ENCODE data around the gene TKTL1. TPM values are rescaled to one million over a fixed set of nuclear protein-coding genes. Genes with fewer than 3 reads are reported as not detected.

The TKTL1 gene
- total and polyA plus RNA-seq, 2 experiments from 2014 or later, result not detected

GRCh38 chrX:154332561-154332960 lies 37.0 kb downstream of the TKTL1 start (continued):
- TF ChIP-seq ZNF462 (CRISPR knock-in tag; IDR thresholded peaks at IDR 0.05), result no peak

- no peak overlapping the region for H3K4me3 ChIP-seq
- peaks cover 5% of the 10 kb centered on the region; the same call in 2 of the 3 replicates for H3K4me1 Mint-ChIP-seq
- H3K27ac Mint-ChIP-seq, result no peak overlapping the region
- H3K4me3 Mint-ChIP-seq, result no peak overlapping the region
- no peaks in the 10 kb centered on the region for H4K20me1 ChIP-seq (replicated peaks; ENCODE audit: insufficient read depth)
- no peaks in the 10 kb centered on the region for H3K79me2 ChIP-seq (replicated peaks; ENCODE audit: insufficient read depth)
- no peak for DNase-seq (ENCODE audit: low spot score)
- no peaks in the 10 kb centered on the region for H3K36me3 Mint-ChIP-seq (ENCODE audit: low read depth)
- no peak for ATAC-seq
- no peak for TF ChIP-seq ZNF462 (CRISPR knock-in tag; IDR thresholded peaks at IDR 0.05)
- H3K36me3 ChIP-seq (ENCODE audit: insufficient read depth), result no peaks in the 10 kb centered on the region
- no peaks in the 10 kb centered on the region; the same call in 1 of the 3 replicates for H3K9me3 Mint-ChIP-seq
- peaks cover 2% of the 10 kb centered on the region for H3K27me3 Mint-ChIP-seq (ENCODE audit: insufficient read depth, low read depth, poor library complexity)
- no peaks in the 10 kb centered on the region for H3F3A ChIP-seq (replicated peaks; ENCODE audit: low read depth)
- no peak overlapping the region for H3K27ac ChIP-seq (ENCODE audit: low read depth)
- no peaks in the 10 kb centered on the region for H3K4me1 ChIP-seq (ENCODE audit: insufficient read depth)
- no peak overlapping the region for H2AFZ ChIP-seq
- no peak overlapping the region for H3K4me2 ChIP-seq
- no peaks in the 10 kb centered on the region for H3K9me2 ChIP-seq (ENCODE audit: insufficient read depth)
- H3K27me3 ChIP-seq (ENCODE audit: insufficient read depth), result no peaks in the 10 kb centered on the region
These were observed 37.5 kb downstream of the TKTL1 start for GRCh38 chrX:154333116-154333515.
